Muscle of leg (tissue), 11 donors: ENCODE measurements around the gene NCKAP1. TPM values are rescaled to one million over a fixed set of nuclear protein-coding genes. Genes with fewer than 3 reads are reported as not detected.

Experiments
- DNase-seq: peaks from one replicate; pipeline ENCODE4 v3.0.0; 2013
- H3K27ac ChIP-seq: one replicate; pipeline ENCODE4 v1.5.1; 2013; ENCODE audit warnings: mild to moderate bottlenecking, low read length, control low read depth
- H3K27me3 ChIP-seq: one replicate; pipeline ENCODE4 v1.6.1; 2013; ENCODE audit warnings: low read length; ENCODE audit not compliant: control insufficient read depth, insufficient read depth
- H3K36me3 ChIP-seq: one replicate; pipeline ENCODE4 v1.6.1; 2013; ENCODE audit warnings: low read length; ENCODE audit not compliant: control insufficient read depth, insufficient read depth
- H3K4me1 ChIP-seq: one replicate; pipeline ENCODE4 v1.6.1; 2013; ENCODE audit warnings: low read length; ENCODE audit not compliant: control insufficient read depth, insufficient read depth
- H3K4me3 ChIP-seq: one replicate; pipeline ENCODE4 v1.5.1; 2013; ENCODE audit warnings: low read length, control low read depth
- H3K9me3 ChIP-seq: replicated peaks from 2 replicates; pipeline ENCODE4 v1.6.1; 2013; ENCODE audit warnings: low read depth, low read length; ENCODE audit not compliant: control insufficient read depth
- WGBS: methylation state at CpG from one replicate; pipeline ENCODE4 v1.1.5; 2013; ENCODE audit warnings: missing lambda C conversion rate; ENCODE audit not compliant: insufficient coverage; 5-methylcytosine and 5-hydroxymethylcytosine counted together
- polyA plus RNA-seq, 8 donors: library from polyadenylated mRNA; unstranded; fragments of 120-200 nt; gene quantifications; one replicate each; pipeline versions ENCODE4 v1.2.1 to v1.2.3, GENCODE V29; 2013; ENCODE audit warnings: inconsistent platforms in 1 of 8, low replicate concordance in 1 of 8; ENCODE audit not compliant: insufficient read length in 8 of 8, insufficient read depth in 1 of 8
- total RNA-seq: library from RNA; stranded (reverse); fragments of 120-200 nt; gene quantifications from one replicate; pipeline ENCODE4 v1.2.4, GENCODE V29; 2013

NCKAP1 gene
- total and polyA plus RNA-seq, 9 donors: 71.9 to 98.5 (median 82.7) TPM

DNA sequence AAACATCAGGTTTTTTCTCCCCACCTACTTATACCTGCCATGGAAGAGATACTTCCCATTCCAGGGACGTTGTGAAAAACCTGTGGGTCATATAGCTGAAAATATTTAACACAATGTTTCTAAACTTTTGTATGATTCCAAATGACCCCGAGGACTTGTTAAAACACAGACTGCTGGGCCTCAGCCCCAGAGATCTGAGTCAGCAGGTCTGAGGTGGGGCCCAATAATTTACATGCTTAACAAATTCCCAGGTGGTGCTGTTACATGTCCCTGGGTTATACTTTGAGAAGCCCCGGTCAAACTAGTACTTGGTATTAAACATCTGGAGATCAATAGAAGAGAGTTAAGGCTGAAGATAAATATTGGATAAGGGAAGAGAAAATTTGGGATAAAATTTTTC is 100.4 kb downstream of the NCKAP1 start:
- WGBS: no CpG with 5 or more reads among the region's 3 CpGs
- DNase-seq: no peak
- no peak overlapping the region for H3K27ac ChIP-seq
- H3K4me1 ChIP-seq: no peaks in the 10 kb centered on the region
- peaks cover 22% of the 10 kb centered on the region for H3K36me3 ChIP-seq
- no peak overlapping the region for H3K4me3 ChIP-seq
- H3K27me3 ChIP-seq: no peaks in the 10 kb centered on the region
- H3K9me3 ChIP-seq: no peaks in the 10 kb centered on the region

DNA sequence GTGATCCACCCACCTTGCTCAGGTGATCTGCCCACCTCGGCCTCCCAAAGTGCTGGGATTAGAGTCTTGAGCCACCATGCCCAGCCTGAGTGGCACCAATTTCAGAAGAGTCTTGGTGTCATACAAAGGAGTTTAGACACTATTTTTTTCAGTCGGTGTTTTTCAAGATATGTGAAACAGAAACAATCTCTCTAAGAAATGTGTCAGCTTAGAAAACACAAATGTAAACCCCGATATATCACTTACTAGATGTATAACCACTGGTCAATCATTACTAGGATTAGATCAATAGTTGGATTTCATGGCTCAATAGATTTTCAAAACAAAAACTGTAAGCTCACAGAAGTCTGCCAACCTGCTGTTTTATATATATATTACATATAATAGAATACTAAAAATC is 104.6 kb downstream of the NCKAP1 start:
- no peak overlapping the region for H3K4me3 ChIP-seq
- no peak overlapping the region for H3K27ac ChIP-seq
- no peaks in the 10 kb centered on the region for H3K4me1 ChIP-seq
- 83% methylated on average over 1 of the region's 3 CpGs for WGBS
- no peaks in the 10 kb centered on the region for H3K9me3 ChIP-seq
- H3K36me3 ChIP-seq: peaks cover 14% of the 10 kb centered on the region
- H3K27me3 ChIP-seq: no peaks in the 10 kb centered on the region
- DNase-seq: no peak

DNA sequence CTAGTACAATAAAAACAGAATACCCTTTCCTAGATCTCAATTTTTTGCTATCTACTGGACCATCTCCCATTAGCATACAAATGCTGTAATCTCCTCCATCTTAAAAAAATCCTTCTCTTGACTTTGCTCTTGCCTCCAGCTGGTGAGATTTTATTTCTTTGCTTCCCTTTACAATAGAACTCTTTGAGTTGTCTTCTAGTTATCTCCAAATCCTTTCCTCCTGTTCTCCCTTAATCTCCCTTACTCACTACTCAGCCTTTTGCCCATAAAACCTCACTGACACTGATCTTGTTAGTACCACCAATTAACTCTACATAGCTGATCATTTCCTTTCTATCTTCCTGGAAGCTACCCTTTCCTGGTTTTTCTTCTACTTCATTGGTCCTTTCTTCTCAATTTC is 108.3 kb downstream of the NCKAP1 start:
- Histone ChIP-seq H3K36me3 (peaks cover 9% of the 10 kb centered on the region), H3K9me3 (no peaks in the 10 kb centered on the region), H3K4me3 (no peak overlapping the region), H3K27me3 (no peaks in the 10 kb centered on the region), H3K4me1 (no peaks in the 10 kb centered on the region), H3K27ac (no peak overlapping the region)
- DNase-seq: no peak

DNA sequence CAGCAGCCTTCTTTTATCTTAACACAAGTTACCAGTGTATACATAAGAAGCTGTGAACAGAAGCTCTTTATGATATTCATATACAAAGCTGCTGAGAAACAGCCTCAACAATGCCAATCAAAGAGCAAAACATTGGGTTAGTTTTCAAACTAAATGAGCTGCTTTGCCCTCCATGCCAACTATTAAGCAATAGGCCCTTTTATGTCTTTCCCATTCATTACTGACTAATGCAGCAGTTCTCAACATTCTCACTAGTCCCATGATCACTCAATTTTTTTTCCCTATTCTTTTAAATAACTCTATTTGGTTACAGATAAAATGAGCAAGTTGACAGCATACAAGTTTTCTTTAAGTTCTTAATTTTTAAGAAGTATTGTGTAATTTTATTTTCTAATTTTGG is 114.0 kb downstream of the NCKAP1 start:
- Histone ChIP-seq H3K27ac (no peak overlapping the region), H3K4me3 (no peak overlapping the region), H3K9me3 (no peaks in the 10 kb centered on the region), H3K27me3 (no peaks in the 10 kb centered on the region), H3K36me3 (peaks cover 18% of the 10 kb centered on the region), H3K4me1 (no peaks in the 10 kb centered on the region)
- no peak for DNase-seq

DNA sequence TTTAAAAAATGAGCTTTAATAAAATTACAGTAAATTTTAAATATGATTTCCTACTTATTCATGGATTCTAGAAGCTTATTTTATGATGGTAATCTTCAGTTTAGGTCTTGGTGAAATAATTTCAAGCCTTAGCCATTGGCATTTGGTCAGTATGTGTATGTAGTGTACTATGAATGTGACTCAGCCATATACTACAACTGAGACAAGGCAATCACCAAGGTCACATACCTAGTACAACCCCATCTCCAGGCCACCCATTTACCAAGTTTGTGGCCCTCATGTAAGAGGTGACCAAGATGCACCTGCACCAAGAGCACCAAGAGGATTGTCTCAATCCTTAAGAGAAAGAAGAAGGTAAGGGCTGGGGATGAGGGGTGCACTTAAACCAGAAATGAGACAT is 117.0 kb downstream of the NCKAP1 start:
- H3K36me3 ChIP-seq: peaks cover 16% of the 10 kb centered on the region

DNA sequence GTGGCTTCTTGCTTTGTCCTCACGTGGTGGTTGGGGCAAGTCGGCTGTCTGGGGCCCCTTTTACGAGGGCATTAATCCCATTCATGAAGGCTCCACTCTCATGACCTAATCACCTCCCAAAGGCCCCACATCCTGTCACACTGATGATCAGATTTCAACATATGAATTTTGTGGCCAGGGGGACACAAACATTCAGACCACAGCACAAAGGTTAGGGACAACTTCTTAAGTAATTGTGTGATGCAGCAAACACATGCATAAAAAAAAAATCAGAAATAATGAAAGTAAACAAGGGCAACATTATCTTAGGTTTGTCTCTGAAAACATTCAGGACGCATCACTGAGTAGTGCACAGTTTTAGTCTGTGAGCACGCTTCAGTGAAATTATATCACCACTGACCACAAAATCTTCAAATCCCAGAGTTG is 117.6 kb downstream of the NCKAP1 start:
- Histone ChIP-seq H3K4me1 (no peaks in the 10 kb centered on the region), H3K4me3 (no peak overlapping the region), H3K36me3 (peaks cover 18% of the 10 kb centered on the region), H3K27me3 (no peaks in the 10 kb centered on the region), H3K9me3 (no peaks in the 10 kb centered on the region), H3K27ac (no peak overlapping the region)
- no peak for DNase-seq
- WGBS: 0% methylated on average over 1 of the region's 5 CpGs

More for the DNA sequence above, 117.0 kb downstream of the NCKAP1 start:
- Histone ChIP-seq H3K27me3 (no peaks in the 10 kb centered on the region), H3K27ac (no peak overlapping the region), H3K4me1 (no peaks in the 10 kb centered on the region), H3K9me3 (no peaks in the 10 kb centered on the region), H3K4me3 (no peak overlapping the region)
- DNase-seq: no peak

DNA sequence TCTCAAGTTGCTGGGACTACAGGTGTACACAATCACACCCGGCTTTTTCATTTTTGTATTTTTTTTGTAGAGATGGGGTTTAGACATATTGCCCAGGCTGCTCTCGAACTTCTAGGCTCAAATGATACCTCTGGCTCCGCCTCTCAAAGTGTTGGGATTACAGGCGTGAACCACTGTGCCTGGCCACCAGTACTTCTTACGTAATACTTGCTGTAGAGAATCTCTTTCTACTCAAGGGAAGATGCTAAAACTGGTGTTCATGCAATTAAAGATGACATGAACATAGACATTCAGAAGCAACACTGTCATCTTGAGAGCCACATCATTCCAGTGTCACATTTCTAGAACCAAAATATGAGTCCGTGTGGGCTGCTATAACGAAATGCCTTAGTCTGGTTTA is 118.2 kb downstream of the NCKAP1 start:
- DNase-seq: no peak
- Histone ChIP-seq H3K36me3 (peaks cover 22% of the 10 kb centered on the region), H3K9me3 (no peaks in the 10 kb centered on the region), H3K4me1 (no peaks in the 10 kb centered on the region), H3K27me3 (no peaks in the 10 kb centered on the region), H3K27ac (no peak overlapping the region), H3K4me3 (no peak overlapping the region)
- WGBS: 90% methylated on average over 2 of the region's 7 CpGs

DNA sequence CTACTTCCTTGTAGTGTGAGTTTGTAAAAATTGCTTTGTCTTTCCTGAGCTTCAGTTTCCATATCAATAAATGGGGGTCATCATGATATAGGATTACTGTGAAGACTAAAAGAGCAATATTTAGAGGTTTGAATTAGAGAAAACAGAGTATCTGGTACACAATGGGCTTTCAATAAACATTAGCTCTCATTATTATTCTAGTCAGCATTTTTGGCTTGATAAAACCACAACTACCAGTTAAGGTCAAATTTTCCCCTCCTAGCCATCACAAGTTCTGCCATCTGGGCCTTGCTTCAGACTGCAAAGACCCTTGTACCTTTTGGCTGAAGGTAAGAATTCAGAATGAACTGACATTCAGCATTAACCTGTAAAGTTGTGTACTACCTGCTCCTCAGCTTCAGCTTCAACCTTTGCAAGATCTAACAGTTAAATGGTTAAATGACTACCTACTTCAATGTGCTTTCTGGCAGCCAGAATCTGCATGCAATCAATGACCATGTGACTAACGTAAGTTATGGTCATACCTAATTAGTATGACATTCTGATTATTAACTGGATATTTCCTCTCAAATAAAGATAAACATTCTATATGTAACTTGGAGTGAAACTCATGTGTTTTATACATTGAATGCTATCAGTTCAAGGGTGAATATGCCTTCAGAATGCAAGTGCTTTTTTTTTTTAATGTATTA is 119.2 kb downstream of the NCKAP1 start:
- DNase-seq: no peak
- Histone ChIP-seq H3K36me3 (peaks cover 26% of the 10 kb centered on the region), H3K4me3 (no peak overlapping the region), H3K27me3 (no peaks in the 10 kb centered on the region), H3K27ac (no peak overlapping the region), H3K4me1 (no peaks in the 10 kb centered on the region), H3K9me3 (no peaks in the 10 kb centered on the region)
- WGBS: no CpG with 5 or more reads among the region's 1 CpG

DNA sequence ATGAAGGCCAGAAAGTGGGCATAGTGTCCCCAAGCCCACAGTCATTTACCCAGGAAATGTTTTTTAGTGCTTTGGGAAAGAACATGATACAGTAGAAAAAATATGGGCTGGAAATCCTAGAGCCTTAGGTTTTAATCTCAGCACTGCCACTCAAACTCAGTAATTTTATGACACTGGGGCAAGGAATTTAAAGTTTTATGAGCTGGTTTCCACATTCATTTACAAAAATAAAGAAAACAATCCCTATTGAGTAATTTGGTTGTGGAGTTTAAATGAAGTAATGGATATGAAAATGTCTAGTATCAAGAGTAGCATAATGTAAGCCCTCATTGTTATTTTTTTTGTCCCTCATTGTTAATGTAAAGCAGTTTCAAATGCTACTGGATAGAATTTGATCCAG is 120.3 kb downstream of the NCKAP1 start:
- H3K27ac ChIP-seq: no peak overlapping the region
- H3K4me3 ChIP-seq: no peak overlapping the region
- peaks cover 32% of the 10 kb centered on the region for H3K36me3 ChIP-seq
- no peaks in the 10 kb centered on the region for H3K4me1 ChIP-seq
- H3K27me3 ChIP-seq: no peaks in the 10 kb centered on the region
- H3K9me3 ChIP-seq: no peaks in the 10 kb centered on the region
- no peak for DNase-seq

DNA sequence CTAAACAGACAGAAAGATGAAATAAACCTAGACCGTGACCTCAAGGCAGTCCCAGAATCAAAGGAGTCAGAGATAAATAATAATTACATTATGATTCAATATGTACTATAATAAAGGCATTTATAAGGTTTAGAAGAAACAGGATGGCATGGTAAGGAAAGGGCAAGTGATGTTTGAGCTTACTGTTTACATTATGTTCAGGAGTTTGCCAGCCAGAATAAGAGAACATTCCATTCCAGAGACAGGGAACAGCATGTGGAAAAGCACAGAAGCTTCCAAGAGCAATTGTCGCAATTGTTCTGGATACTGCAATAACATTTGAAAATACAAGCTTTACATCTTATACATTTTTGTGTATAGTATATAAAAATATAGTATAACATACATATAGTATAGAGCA is 121.8 kb downstream of the NCKAP1 start:
- no peak for DNase-seq
- H3K9me3 ChIP-seq: no peaks in the 10 kb centered on the region
- H3K36me3 ChIP-seq: peaks cover 27% of the 10 kb centered on the region
- no peaks in the 10 kb centered on the region for H3K4me1 ChIP-seq
- H3K27ac ChIP-seq: no peak overlapping the region
- no peaks in the 10 kb centered on the region for H3K27me3 ChIP-seq
- no peak overlapping the region for H3K4me3 ChIP-seq
- WGBS: no CpG with 5 or more reads among the region's 2 CpGs
